Measurements from ENCODE around the gene RNF4.

DNA sequence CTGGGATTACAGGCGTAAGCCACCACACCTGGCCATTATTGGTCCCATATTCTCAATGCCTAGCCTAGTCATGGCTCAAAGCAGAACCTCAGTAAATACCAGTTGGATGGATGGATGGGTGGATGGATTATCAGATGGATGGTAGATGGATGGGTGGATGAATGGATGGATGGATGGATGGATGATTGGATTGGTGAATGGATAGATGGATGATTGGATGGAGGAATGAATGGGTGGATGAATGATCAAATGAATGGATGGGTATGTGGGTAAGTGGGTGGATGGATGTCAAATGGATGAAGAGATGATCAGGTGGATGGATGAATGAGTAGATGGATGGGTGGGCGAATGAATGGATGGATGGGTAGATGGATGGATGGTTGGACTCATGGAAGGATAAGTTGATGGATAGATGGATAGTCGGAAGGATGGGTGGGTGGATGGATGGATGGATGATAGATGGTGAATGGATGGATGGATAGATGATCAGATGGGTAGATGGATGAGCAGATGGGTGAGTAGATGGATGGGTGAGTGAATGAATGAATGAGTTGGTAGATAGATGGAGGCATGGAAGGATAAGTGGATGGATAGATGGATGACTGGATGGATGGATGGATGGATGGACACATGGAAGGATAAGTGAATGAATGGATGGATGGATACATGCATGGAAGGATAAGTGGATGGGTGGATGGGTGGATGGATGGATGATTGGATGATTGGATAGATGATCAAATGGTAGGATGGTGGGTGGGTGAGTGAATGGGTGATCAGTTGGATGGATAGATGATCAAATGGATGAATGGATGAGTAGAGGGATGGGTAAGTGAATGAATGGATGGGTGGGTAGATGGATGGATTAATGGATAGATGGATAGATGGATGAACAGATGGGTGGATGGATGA lies 22.0 kb upstream of the RNF4 start:
- TF ChIP-seq POLR2A (IDR thresholded peaks at IDR 0.05): no peak
- TF ChIP-seq, protein P1, sequence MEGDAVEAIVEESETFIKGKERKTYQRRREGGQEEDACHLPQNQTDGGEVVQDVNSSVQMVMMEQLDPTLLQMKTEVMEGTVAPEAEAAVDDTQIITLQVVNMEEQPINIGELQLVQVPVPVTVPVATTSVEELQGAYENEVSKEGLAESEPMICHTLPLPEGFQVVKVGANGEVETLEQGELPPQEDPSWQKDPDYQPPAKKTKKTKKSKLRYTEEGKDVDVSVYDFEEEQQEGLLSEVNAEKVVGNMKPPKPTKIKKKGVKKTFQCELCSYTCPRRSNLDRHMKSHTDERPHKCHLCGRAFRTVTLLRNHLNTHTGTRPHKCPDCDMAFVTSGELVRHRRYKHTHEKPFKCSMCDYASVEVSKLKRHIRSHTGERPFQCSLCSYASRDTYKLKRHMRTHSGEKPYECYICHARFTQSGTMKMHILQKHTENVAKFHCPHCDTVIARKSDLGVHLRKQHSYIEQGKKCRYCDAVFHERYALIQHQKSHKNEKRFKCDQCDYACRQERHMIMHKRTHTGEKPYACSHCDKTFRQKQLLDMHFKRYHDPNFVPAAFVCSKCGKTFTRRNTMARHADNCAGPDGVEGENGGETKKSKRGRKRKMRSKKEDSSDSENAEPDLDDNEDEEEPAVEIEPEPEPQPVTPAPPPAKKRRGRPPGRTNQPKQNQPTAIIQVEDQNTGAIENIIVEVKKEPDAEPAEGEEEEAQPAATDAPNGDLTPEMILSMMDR (IDR thresholded peaks at IDR 0.05): no peak

Data from esophagus squamous epithelium (tissue), 4 donors.